K562 (cell line): ENCODE data around the gene ATP5MK. TPM values are rescaled to one million over a fixed set of nuclear protein-coding genes. Genes with fewer than 3 reads are reported as not detected.

Experiments
- BCOR ChIP-seq: fragments of 450-650 bp; IDR thresholded peaks from 2 replicates; pipeline ENCODE4 v1.6.1; 2016
- CBFA2T2 ChIP-seq: fragments of 450-650 bp; conservative IDR thresholded peaks from 2 replicates; pipeline ENCODE4 v1.6.1; 2017; ENCODE audit warnings: mild to moderate bottlenecking
- CC2D1A ChIP-seq: fragments of 450-650 bp; IDR thresholded peaks from 2 replicates; pipeline ENCODE4 v1.6.1; 2017; ENCODE audit warnings: mild to moderate bottlenecking
- ETV1 ChIP-seq: fragments of 450-650 bp; conservative IDR thresholded peaks from 2 replicates; pipeline ENCODE4 v1.6.1; 2016; ENCODE audit warnings: missing genetic modification characterization, control low read depth, low read depth, missing compliant biosample characterization
- GABPA ChIP-seq: fragments of 200-800 bp; sonication (Bioruptor generic); conservative IDR thresholded peaks from 2 replicates; pipeline ENCODE4 v1.6.1; 2016; ENCODE audit warnings: low read depth, missing genetic modification characterization, missing compliant biosample characterization
- HIVEP1 ChIP-seq: fragments of 250-450 bp; sonication (Bioruptor Pico); IDR thresholded peaks from 2 replicates; pipeline ENCODE4 v1.4.0; 2020; ENCODE audit warnings: mild to moderate bottlenecking
- IFI16 ChIP-seq: fragments of 250-450 bp; sonication (Bioruptor Pico); IDR thresholded peaks from 2 replicates; pipeline ENCODE4 v2.1.2; 2022; ENCODE audit warnings: mild to moderate bottlenecking, inconsistent platforms
- MIER1 ChIP-seq: fragments of 450-650 bp; IDR thresholded peaks from 2 replicates; pipeline ENCODE4 v1.6.1; 2016; ENCODE audit warnings: antibody characterized with exemption, mild to moderate bottlenecking, low read depth
- NELFE ChIP-seq: IDR thresholded peaks from 2 replicates; pipeline ENCODE4 v1.6.1; 2011; ENCODE audit warnings: mild to moderate bottlenecking; ENCODE audit not compliant: insufficient read depth, insufficient read length
- NFXL1 ChIP-seq: fragments of 450-650 bp; formaldehyde crosslinking; IDR thresholded peaks from 2 replicates; pipeline ENCODE4 v1.4.0; 2021; ENCODE audit warnings: mild to moderate bottlenecking
- PRMT5 ChIP-seq: sonication (generic); formaldehyde crosslinking; IDR thresholded peaks from 2 replicates; pipeline ENCODE4 v1.5.0; 2020; ENCODE audit warnings: missing genetic modification reagents
- PTRF ChIP-seq: fragments of 450-650 bp; IDR thresholded peaks from 2 replicates; pipeline ENCODE4 v1.6.1; 2016; ENCODE audit warnings: mild to moderate bottlenecking, missing genetic modification characterization, missing compliant biosample characterization
- U2AF1 ChIP-seq: fragments of 200-400 bp; formaldehyde crosslinking; optimal IDR thresholded peaks from 2 replicates; pipeline ENCODE3; 2017; ENCODE audit warnings: mild to moderate bottlenecking, low read depth, low read length, moderate library complexity
- ZNF184 ChIP-seq: sonication (generic); formaldehyde crosslinking; IDR thresholded peaks from 2 replicates; pipeline ENCODE4 v1.5.0; 2020; ENCODE audit warnings: missing genetic modification reagents
- ZNF408 ChIP-seq: fragments of 250-450 bp; sonication (Bioruptor Pico); IDR thresholded peaks from 2 replicates; pipeline ENCODE4 v1.4.0; 2020; ENCODE audit warnings: low read depth, mild to moderate bottlenecking, moderate library complexity
- ZSCAN29 ChIP-seq: fragments of 450-650 bp; IDR thresholded peaks from 2 replicates; pipeline ENCODE4 v1.6.1; 2017
- polyA plus RNA-seq, 8 experiments: library from polyadenylated mRNA; depleted of rRNA in 4 of 8; stranded (reverse) in 5 of 8; unstranded in 3 of 8; fragments of >200 nt; fragmentation: Nextera tagmentation in 2 of 8; fragmentation: Illumina TruSeq in 1 of 8; extraction: Ambion mirVana in 2 of 8; extraction: Trizol in 1 of 8; gene quantifications; 2 replicates each; pipeline versions ENCODE4 v1.2.1 to v1.2.3, GENCODE V29; 2011 to 2014; ENCODE audit warnings: inconsistent platforms in 1 of 8, missing spikeins in 1 of 8
- total RNA-seq, 7 experiments: library from RNA; depleted of rRNA in 6 of 7; stranded (reverse); fragments of >200 nt in 6 of 7; fragmentation: Illumina TruSeq in 2 of 7; extraction: Trizol in 2 of 7; gene quantifications; 2 replicates each; pipeline versions ENCODE4 v1.2.1 to v1.2.3, GENCODE V29; 2011 to 2021; ENCODE audit warnings: low replicate concordance in 1 of 7
- TF ChIP-seq, protein P1 (sequence below), 2 experiments: IDR thresholded peaks; 2 replicates each; pipeline ENCODE4 v1.6.1; 2012; ENCODE audit warnings: improper control_type of control experiment in 2 of 2, low read depth in 2 of 2, low read length in 2 of 2, borderline replicate concordance in 1 of 2
- TF ChIP-seq, protein P2 (sequence below): fragments of 450-650 bp; conservative IDR thresholded peaks from 2 replicates; pipeline ENCODE4 v1.6.1; 2016; ENCODE audit warnings: missing genetic modification characterization, low read depth, mild to moderate bottlenecking, missing compliant biosample characterization, moderate library complexity
- TF ChIP-seq, protein P3 (sequence below): sonication (generic); formaldehyde crosslinking; IDR thresholded peaks from 2 replicates; pipeline ENCODE4 v1.8.1; 2023; ENCODE audit warnings: mild to moderate bottlenecking, missing genetic modification reagents
- TF ChIP-seq, protein P4 (sequence below): fragments of 250-450 bp; sonication (Bioruptor Pico); IDR thresholded peaks from 2 replicates; pipeline ENCODE4 v1.9.0; 2021; ENCODE audit warnings: mild to moderate bottlenecking
- TF ChIP-seq, protein P5 (sequence below): fragments of 250-450 bp; sonication (Bioruptor Pico); IDR thresholded peaks from 2 replicates; pipeline ENCODE4 v1.6.1; 2021; ENCODE audit warnings: mild to moderate bottlenecking

ATP5MK gene
- total and polyA plus RNA-seq, 9 of the 15 experiments (the other 6 are each of a cell fraction or from before 2014, with no cell fraction given) = 182 to 1,810 (median 741) TPM

DNA sequence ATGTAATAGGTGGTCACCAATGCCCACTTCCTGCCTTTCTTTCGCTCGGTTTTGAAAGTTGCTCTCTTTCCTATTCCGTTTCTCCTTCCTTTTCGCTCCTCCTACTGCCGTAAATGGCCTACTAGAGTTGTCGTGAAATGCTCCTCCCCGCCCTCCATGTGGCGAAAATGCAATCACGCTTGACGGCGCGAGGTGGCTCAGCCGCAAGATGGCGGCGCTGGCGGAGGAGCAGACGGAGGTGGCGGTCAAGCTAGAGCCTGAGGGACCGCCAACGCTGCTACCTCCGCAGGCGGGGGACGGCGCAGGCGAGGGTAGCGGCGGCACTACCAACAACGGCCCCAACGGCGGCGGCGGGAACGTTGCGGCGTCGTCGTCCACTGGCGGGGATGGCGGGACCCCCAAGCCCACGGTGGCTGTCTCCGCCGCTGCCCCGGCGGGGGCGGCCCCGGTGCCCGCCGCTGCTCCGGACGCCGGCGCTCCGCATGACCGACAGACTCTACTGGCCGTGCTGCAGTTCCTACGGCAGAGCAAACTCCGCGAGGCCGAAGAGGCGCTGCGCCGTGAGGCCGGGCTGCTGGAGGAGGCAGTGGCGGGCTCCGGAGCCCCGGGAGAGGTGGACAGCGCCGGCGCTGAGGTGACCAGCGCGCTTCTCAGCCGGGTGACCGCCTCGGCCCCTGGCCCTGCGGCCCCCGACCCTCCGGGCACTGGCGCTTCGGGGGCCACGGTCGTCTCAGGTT, 28.3 kb downstream of the ATP5MK start, which contains the start of gene TAF5 (continued):
- TF ChIP-seq, protein P1, sequence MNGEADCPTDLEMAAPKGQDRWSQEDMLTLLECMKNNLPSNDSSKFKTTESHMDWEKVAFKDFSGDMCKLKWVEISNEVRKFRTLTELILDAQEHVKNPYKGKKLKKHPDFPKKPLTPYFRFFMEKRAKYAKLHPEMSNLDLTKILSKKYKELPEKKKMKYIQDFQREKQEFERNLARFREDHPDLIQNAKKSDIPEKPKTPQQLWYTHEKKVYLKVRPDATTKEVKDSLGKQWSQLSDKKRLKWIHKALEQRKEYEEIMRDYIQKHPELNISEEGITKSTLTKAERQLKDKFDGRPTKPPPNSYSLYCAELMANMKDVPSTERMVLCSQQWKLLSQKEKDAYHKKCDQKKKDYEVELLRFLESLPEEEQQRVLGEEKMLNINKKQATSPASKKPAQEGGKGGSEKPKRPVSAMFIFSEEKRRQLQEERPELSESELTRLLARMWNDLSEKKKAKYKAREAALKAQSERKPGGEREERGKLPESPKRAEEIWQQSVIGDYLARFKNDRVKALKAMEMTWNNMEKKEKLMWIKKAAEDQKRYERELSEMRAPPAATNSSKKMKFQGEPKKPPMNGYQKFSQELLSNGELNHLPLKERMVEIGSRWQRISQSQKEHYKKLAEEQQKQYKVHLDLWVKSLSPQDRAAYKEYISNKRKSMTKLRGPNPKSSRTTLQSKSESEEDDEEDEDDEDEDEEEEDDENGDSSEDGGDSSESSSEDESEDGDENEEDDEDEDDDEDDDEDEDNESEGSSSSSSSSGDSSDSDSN (IDR thresholded peaks at IDR 0.05; ENCODE audit: borderline replicate concordance in 1 of 2, low read depth in 2 of 2, low read length in 2 of 2) = peak; percentile 60 to 73
- TF ChIP-seq NELFE (no peak), PRMT5 (CRISPR knock-in tag) (no peak), U2AF1 (peak; percentile 26), CC2D1A (no peak), HIVEP1 (no peak), GABPA (tag) (peak; percentile 50), CBFA2T2 (no peak), IFI16 (CRISPR knock-in tag) (no peak), ZNF408 (CRISPR knock-in tag) (no peak), NFXL1 (no peak), ETV1 (tag) (peak; percentile 45; the same call in 1 of the 2 replicates), ZSCAN29 (0 out of 2 replicates have a peak, but pooled peaks have one; percentile 44), MIER1 (no peak), ZNF184 (CRISPR knock-in tag) (no peak), PTRF (no peak), BCOR (no peak)
- TF ChIP-seq, protein P2, sequence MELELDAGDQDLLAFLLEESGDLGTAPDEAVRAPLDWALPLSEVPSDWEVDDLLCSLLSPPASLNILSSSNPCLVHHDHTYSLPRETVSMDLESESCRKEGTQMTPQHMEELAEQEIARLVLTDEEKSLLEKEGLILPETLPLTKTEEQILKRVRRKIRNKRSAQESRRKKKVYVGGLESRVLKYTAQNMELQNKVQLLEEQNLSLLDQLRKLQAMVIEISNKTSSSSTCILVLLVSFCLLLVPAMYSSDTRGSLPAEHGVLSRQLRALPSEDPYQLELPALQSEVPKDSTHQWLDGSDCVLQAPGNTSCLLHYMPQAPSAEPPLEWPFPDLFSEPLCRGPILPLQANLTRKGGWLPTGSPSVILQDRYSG (tag) = no peak
- TF ChIP-seq, protein P3, sequence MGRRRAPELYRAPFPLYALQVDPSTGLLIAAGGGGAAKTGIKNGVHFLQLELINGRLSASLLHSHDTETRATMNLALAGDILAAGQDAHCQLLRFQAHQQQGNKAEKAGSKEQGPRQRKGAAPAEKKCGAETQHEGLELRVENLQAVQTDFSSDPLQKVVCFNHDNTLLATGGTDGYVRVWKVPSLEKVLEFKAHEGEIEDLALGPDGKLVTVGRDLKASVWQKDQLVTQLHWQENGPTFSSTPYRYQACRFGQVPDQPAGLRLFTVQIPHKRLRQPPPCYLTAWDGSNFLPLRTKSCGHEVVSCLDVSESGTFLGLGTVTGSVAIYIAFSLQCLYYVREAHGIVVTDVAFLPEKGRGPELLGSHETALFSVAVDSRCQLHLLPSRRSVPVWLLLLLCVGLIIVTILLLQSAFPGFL (CRISPR knock-in tag) = no peak
- TF ChIP-seq, protein P4, sequence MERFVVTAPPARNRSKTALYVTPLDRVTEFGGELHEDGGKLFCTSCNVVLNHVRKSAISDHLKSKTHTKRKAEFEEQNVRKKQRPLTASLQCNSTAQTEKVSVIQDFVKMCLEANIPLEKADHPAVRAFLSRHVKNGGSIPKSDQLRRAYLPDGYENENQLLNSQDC (CRISPR knock-in tag) = no peak
- TF ChIP-seq, protein P5, sequence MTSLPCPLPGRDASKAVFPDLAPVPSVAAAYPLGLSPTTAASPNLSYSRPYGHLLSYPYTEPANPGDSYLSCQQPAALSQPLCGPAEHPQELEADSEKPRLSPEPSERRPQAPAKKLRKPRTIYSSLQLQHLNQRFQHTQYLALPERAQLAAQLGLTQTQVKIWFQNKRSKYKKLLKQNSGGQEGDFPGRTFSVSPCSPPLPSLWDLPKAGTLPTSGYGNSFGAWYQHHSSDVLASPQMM (CRISPR knock-in tag) = no peak
